Ramos (cell line): ENCODE data around the gene UBE2D2.
"Not testable (repeated sequence)": the region's sequence is repeated elsewhere in the genome, so short reads cannot be mapped to it uniquely, and the experiment has no call there.

Experiments used
- in situ Hi-C: fragments of 300-500 bp; cut with MboI; formaldehyde crosslinking; loops from one replicate; pipeline ENCODE4 v1.14.3; 2022; ENCODE audit warnings: low sequenced_read_pairs; ENCODE audit not compliant: unreplicated experiment

UBE2D2 gene

DNA sequence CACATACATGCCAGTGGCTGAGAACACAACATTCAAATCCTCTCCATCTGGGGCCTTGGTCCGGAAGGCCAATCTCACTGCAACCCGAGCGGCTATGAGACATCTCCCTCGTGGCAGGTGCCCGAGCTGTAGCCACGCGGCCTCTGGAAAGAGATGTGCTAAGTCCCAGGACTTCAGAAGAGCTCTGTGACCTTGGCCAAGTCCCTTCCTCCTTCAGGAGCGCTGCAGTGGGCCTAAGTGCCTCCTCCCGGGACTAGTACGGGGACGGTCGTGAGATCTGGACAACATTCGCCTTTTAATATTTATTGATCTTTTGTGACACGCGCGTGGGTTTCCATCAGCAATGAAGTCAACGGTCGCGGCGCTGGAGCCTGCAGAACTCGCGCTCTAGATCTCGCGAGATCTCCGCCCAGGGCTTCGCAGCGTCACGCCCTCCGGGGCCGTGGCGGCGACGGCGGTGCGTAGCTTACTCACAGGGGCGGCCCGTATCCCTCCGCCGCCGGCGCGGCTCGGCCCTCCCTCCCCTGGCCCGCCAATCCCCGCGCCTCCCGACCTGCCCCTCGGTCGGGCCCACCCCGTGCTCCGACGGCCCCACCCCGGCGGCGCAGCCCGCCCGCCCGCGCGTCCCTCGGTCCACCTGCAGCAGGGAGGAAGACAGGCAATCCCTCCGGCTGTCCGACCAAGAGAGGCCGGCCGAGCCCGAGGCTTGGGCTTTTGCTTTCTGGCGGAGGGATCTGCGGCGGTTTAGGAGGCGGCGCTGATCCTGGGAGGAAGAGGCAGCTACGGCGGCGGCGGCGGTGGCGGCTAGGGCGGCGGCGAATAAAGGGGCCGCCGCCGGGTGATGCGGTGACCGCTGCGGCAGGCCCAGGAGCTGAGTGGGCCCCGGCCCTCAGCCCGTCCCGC is at the start of gene UBE2D2:
Gene UBE2D2 (plus strand): TSS at position 588 of the 903 bp plus-strand sequence. CDS start 453 bp downstream, outside the sequence.
- in situ Hi-C loops: no loop called here

DNA sequence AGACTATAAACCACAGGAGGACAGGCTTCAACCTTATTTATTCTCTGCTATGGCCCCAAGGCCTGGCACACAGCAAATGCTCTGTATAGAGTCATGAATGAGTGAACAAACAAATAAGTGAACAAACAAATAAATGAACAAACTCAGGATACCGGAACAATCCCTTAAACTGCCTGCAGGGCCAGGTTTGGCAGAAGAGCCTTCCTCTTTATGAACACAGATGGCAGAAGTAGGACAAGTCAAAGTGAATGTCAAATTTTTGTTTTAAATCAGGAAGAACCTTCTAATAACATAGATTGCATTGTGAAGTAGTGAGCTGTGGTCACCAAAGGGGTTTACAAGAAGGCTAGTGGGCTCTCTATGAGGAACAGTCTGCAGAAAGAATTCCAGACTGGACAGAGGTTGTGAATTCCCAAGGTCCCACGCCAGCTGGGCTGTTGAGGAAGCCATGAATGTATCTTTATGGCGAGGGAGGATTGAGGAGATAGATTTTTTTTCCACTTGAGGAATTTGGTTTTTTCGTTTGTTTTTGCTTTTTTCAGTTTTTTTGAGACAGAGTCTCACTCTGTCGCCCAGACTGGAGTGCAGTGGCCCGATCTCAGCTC is 48.3 kb upstream of the UBE2D2 start:
- in situ Hi-C loops: no loop called here

GRCh38 chr5:139513434-139513833 is 47.7 kb upstream of the UBE2D2 start:
- in situ Hi-C loops: not testable (repeated sequence)

DNA sequence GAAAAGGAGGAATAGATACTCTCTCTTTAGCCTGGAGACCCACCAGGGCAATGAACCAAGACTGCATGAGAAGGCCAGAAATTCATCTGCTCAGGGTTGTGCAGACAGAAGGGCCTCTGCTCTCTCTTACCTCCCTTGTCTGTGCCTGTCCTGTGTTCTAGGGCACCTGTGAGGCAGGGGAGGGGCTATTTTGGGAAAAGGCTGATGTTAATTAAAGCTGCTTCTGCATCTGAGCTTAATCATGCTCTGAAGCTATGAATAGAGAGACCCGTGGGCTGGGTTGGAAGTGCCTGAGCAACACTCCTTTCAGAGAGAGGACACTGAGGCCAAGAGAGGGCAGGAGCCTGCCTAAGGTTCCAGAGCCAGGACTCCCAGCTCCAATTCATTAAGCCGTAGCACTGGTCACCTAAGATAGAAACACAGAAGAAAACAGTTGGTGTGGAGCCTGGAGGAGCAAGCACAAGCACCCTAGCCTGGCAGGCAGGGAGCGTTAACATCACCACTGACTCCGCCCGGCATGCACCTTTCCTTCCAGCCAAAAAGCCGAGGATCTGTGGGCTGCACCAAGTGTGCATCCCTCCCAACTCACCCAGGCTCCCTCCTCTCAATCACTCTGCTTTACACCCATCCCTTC is 47.2 kb upstream of the UBE2D2 start:
- in situ Hi-C loops: no loop called here

DNA sequence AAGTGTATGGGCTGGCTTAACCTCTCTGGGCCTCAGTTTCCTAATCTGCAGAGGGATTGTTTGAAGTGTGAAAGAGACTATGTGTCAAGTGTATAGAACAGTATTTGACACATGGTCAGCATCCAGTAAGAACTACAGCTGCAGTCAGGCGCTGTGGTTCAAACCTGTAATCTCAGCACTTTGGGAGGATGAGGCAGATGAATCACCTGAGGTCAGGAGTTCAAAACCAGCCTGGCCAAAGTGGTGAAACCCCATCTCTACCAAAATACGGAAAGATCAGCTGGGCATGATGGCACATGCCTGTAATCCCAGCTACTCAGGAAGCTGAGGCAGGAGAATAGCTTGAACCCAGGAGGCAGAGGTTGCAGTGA is 46.7 kb upstream of the UBE2D2 start:
- in situ Hi-C loops: no loop called here

DNA sequence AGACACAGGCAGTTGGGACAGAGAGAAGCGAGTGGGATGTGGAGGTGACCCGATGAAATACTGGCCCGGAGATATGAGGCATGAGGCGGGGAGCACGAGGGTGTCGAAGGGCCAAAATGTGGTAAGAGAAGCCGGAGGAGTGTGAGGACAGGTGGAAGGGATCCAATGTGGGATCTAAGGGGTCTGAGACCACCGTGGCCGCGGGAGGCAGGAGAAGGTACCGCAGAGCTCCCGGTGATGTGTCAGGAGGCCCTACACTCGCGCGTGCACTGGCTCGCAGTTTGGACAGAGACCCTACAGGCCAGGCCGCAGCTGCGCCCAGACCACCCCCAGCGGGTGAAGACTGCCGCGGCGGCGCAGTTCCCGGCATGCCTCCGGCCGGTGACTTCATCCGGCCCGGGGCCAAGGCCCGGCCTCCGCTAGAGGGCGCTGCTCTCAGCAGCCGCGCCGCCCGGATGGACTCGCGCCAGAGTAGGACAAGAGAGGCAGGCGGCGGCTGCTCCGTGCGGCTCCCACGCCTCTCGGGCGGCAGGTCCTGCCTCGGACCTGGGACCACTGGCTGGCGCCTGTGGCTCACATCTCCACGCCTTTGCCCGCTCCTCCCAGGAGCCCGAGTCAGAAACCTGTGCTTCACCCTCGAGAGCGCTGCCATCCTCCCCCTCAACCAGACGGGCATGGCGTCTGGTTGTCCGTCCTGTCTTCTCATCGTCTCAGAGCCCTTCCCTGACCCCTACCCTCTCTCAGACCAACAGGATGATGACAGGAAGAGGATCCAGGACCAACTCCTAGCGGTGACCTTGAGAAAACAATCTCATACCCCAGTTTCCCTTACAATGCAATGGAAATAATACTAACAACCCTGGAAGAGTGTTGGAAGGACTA is 43.2 kb upstream of the UBE2D2 start:
- in situ Hi-C loops: loop anchor here (5.0 kb wide), 1 partner anchor 91 kb away; no protein-coding TSS in a partner anchor

DNA sequence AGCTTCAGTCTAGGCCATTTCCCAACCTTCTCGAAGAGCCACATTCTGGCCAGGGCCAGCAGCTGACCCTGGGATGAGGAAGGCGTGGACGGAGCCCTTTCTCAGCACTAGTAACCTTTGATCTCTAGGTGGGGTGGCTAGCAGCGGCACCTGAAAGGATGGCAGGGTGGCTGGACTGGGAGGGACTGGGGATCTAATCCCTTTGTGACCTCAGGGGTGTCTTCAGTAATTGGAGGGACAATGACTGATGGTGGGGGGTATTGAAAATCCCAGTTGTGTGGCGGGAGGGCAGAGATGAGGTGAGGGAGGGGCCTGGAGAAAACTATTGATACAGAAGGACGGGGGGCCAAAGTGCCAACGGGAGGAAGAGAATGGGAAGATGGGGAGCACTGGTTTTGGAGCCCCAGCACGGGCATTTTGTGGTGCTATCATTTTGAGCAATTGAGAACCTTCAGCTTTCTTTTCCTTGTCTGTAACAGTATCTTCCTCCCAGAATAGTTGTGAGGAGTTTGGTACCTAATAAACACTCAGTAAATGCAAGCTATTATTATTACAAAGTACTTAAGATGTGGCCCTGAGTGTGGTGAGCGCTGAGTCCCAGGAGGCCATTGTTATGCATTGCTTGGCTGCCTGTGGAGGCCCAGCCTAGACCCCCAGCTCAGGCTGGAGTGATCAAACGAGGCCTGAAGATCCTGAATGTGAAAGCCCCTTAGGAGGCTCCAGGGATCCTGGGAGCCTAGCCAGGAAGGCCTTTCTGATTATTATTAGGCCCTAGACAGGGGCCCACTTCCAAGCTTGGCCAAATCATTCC is 37.3 kb upstream of the UBE2D2 start:
- in situ Hi-C loops: no loop called here

GRCh38 chr5:139524446-139524845 is 36.7 kb upstream of the UBE2D2 start:
- in situ Hi-C loops: no loop called here

DNA sequence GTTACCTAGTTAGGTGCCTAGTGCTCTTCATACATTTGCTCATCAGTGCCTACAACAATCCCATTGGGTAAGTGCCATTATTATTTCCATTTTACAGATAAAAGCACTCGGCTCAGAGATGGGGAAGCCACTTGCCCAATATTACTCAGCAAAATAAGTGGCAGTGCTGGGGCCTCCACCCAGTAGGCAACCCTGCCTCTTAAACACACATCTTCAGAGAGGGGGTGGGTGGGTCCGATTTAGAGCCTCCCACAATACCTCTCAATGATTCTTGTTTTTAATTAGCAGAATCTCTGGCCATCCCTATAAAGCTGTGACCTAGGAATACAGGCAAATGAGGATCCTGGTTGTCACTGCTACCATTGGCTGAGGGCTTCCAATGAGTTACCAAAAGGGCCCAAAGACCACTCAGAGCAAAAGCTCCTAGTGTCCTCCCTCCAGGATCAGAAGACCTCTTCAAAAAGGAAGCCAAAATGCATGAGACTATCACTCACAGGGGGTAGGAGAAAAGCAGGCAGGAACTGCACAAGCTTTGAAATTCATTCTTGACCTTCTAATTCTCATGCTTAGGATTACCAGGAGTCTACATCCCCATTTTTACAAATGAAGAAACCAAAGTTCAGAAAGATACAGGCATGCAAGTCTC is 36.1 kb upstream of the UBE2D2 start:
- in situ Hi-C loops: no loop called here

DNA sequence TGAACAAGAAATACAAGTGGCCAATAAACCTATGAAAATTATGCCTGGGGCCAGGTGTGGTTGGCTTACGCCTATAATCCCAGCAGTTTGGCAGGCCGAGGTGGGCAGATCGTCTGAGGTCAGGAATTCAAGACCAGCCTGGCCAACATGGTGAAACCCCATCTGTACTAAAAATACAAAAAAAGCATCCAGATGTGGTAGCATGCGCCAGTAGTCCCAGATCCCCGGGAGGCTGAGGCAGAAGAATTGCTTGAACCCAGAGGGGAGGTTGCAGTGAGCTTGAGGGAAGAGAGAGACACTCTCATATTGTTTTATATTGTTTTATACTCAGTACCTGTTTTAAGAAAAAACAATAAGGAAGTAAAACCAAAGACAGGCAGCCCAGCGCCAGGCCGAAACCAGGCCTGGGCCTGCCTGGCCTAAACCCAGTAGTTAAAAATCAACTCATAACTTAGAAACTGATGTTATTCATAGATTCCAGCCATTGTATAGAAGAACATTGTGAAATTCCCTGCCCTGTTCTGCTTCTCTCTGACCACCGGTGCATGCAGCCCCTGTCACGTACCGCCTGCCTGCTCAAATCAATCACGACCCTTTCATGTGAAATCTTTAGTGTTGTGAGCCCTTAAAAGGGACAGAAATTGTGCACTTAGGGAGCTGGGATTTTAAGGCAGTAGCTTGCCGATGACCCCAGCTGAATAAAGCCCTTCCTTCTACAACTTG is 35.4 kb upstream of the UBE2D2 start:
- in situ Hi-C loops: not testable (repeated sequence)

DNA sequence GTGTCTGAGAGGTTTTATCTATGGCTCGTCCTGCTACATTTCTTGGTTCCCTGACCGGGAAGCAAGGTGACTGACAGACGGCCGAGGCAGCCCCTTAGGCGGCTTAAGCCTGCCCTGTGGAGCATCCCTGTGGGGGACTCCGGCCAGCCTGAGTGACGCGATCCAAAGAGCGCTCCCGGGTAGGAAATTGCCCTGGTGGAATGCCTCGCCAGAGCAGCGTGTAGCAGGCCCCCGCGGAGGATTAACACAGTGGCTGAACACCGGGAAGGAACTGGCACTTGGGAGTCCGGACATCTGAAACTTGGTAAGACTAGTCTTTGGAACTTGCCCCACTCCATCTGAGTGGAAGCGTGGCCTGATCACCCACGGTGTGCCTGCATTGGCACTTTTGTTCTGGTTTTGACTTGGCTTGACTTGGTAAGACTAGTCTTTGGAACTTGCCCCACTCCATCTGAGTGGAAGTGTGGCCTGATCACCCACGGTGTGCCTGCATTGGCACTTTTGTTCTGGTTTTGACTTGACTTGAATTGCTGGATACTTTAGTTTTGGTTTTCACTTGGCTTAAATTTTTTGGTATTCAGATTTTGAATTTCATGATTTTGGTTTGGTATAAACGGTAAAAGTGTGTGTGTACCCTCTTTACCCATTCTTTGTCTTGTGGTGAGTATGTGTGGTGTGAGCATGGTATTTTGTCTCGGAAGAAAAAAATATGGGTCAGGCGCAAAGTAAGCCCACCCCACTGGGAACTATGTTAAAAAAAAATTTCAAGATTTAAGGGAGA is 34.6 kb upstream of the UBE2D2 start:
- in situ Hi-C loops: not testable (repeated sequence)

DNA sequence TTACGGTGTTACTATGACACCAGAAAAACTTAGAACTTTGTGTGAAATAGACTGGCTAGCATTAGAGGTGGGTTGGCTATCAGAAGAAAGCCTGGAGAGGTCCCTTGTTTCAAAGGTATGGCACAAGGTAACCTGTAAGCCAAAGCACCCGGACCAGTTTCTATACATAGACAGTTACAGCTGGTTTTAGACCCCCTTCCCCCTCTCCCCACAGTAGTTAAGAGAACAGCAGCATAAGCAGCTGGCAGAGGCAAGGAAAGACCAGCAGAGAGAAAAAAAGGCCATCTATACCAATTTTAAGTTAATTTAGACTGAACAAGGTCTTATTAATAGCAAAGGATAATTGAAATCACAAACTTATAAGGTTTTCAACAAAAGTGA is 34.1 kb upstream of the UBE2D2 start:
- in situ Hi-C loops: not testable (repeated sequence)

DNA sequence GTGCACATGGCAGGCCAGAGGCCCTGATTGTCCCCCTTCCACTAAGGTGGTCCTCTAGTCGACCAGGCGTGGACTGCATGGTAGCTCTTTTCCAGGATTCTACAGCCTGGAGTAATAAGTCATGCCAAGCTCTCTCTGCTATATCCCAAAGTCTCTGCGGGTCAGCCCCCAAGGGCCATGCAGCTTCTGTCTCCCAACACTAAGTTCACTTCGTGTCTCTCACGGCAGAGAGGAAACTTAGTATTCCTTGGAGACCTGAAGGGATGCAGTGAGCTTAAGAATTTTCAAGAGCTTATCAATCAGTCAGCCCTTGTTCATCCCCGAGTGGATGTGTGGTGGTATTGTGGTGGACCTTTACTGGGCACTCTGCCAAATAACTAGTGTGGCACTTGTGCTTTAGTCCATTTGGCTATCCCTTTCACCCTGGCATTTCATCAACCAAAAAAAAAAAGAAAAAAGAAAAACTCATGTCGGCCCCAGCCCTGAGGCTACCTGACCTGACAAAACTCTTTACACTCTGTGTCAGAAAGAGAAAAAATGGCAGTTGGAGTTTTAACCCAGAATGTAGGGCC is 33.2 kb upstream of the UBE2D2 start:
- in situ Hi-C loops: not testable (repeated sequence)

DNA sequence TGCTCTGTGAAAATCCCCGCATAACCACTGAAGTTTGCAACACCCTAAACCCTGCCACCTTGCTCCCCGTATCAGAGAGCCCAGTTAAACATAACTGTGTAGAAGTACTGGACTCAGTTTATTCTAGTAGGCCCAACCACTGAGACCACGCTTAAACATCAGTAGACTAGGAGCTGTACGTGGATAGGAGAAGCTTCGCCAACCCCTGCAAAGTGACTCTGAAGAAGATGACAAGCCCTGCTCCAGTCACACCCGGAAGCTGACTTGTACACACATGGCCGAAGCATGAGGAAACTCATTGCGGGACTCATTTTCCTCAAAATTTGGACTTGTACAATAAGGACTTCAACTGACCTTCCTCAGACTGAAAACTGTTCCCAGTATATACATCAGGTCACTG is 32.4 kb upstream of the UBE2D2 start:
- in situ Hi-C loops: not testable (repeated sequence)

- in situ Hi-C loops: not testable (repeated sequence)
These were observed 31.1 kb upstream of the UBE2D2 start for GRCh38 chr5:139530079-139530478.

DNA sequence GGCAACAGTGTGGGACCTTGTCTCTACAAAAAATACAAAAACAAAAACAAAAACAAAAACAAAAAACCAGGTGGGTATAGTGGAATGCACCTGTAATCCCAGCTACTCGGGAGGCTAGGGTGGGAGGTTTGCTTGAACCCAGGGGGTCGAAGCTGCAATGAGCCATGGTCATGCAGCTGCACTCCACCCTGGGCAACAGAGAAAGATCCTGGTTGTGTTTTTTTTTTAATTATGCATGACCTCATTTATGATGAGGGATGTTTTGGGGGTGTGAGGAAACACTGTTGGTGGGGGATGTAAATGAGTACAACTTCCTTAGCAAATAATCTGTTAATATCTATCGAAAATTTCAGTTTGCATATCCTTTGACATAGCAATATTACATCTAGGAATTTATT is 29.4 kb upstream of the UBE2D2 start:
- in situ Hi-C loops: no loop called here

- in situ Hi-C loops: no loop called here
These were observed 17.6 kb upstream of the UBE2D2 start for GRCh38 chr5:139543423-139543991.
